Smooth muscle cell (in vitro differentiated cells): ENCODE data around the gene FOXC1. TPM values are rescaled to one million over a fixed set of nuclear protein-coding genes. Genes with fewer than 3 reads are reported as not detected.
A peak's percentile ranks its signal among the peaks of the same experiment; 100 is the strongest.

Source experiments
- DNase-seq: peaks from one replicate; lab custom pipeline; 2025; ENCODE audit not compliant: unreplicated experiment; lab: John Stamatoyannopoulos, UW
- H2AFZ ChIP-seq: fragments of 200-600 bp; sonication (generic); 2 replicates; pipeline ENCODE4 v1.6.0; 2016; ENCODE audit warnings: antibody characterized with exemption, low read depth, mild to moderate bottlenecking
- H3F3A ChIP-seq: fragments of 200-600 bp; sonication (generic); 2 replicates; pipeline ENCODE4 v1.6.0; 2017; ENCODE audit warnings: antibody characterized with exemption, low read depth
- H3K27ac ChIP-seq: fragments of 200-600 bp; sonication (generic); 2 replicates; pipeline ENCODE4 v1.5.1; 2016; ENCODE audit warnings: low read depth, mild to moderate bottlenecking
- H3K27me3 ChIP-seq: fragments of 200-600 bp; sonication (generic); 2 replicates; pipeline ENCODE4 v1.6.1; 2016; ENCODE audit warnings: low read depth, mild to moderate bottlenecking
- H3K36me3 ChIP-seq: fragments of 200-600 bp; sonication (generic); 2 replicates; pipeline ENCODE4 v1.5.1; 2016; ENCODE audit warnings: low read depth
- H3K4me1 ChIP-seq: fragments of 200-600 bp; sonication (generic); 2 replicates; pipeline ENCODE4 v1.5.1; 2016; ENCODE audit warnings: low read depth
- H3K4me2 ChIP-seq: fragments of 200-600 bp; sonication (generic); 2 replicates; pipeline ENCODE4 v1.6.0; 2016; ENCODE audit warnings: mild to moderate bottlenecking
- H3K4me3 ChIP-seq: fragments of 200-600 bp; sonication (generic); 2 replicates; pipeline ENCODE4 v1.5.1; 2016; ENCODE audit warnings: mild to moderate bottlenecking
- H3K79me2 ChIP-seq: fragments of 200-600 bp; sonication (generic); 2 replicates; pipeline ENCODE4 v1.6.0; 2016; ENCODE audit warnings: low read depth, mild to moderate bottlenecking
- H3K9ac ChIP-seq: fragments of 200-600 bp; sonication (generic); 2 replicates; pipeline ENCODE4 v1.6.0; 2016; ENCODE audit warnings: low read depth
- H3K9me3 ChIP-seq: fragments of 200-600 bp; sonication (generic); replicated peaks from 2 replicates; pipeline ENCODE4 v1.5.1; 2016; ENCODE audit warnings: low read depth
- H4K20me1 ChIP-seq: fragments of 200-600 bp; sonication (generic); 2 replicates; pipeline ENCODE4 v1.6.0; 2016; ENCODE audit warnings: low read depth
- WGBS: methylation state at CpG from one replicate; pipeline ENCODE4 v1.1.7; 2016; ENCODE audit warnings: low lambda C conversion rate; 5-methylcytosine and 5-hydroxymethylcytosine counted together
- polyA plus RNA-seq: library from polyadenylated mRNA; unstranded; fragments of >200 nt; fragmentation: Nextera tagmentation; extraction: Ambion mirVana; gene quantifications from 2 replicates; pipeline ENCODE4 v1.2.1, GENCODE V29; 2016
- total RNA-seq: library from RNA; depleted of rRNA; stranded (reverse); fragments of >200 nt; gene quantifications from 2 replicates; pipeline ENCODE4 v1.2.3, GENCODE V29; 2014
- TF ChIP-seq, protein P1 (sequence below): fragments of 200-600 bp; sonication (generic); IDR thresholded peaks from 2 replicates; pipeline ENCODE4 v1.5.1; 2017; ENCODE audit warnings: borderline replicate concordance, mild to moderate bottlenecking, antibody characterized with exemption; ENCODE audit not compliant: insufficient read depth, poor library complexity, severe bottlenecking

The FOXC1 gene
- total and polyA plus RNA-seq, 2 experiments from 2014 or later = 0.10 to 1.4 TPM

GRCh38 chr6:1619098-1619672 lies 9.5 kb downstream of the FOXC1 start:
- no peak overlapping the region for H3K27ac ChIP-seq
- no peak overlapping the region for H3K9ac ChIP-seq
- H3F3A ChIP-seq = no peaks in the 10 kb centered on the region
- H2AFZ ChIP-seq = no peak overlapping the region
- H3K27me3 ChIP-seq = peaks cover 100% of the 10 kb centered on the region
- H3K4me1 ChIP-seq = peaks cover 7% of the 10 kb centered on the region
- DNase-seq = no peak
- H3K36me3 ChIP-seq = no peaks in the 10 kb centered on the region
- TF ChIP-seq, protein P1, sequence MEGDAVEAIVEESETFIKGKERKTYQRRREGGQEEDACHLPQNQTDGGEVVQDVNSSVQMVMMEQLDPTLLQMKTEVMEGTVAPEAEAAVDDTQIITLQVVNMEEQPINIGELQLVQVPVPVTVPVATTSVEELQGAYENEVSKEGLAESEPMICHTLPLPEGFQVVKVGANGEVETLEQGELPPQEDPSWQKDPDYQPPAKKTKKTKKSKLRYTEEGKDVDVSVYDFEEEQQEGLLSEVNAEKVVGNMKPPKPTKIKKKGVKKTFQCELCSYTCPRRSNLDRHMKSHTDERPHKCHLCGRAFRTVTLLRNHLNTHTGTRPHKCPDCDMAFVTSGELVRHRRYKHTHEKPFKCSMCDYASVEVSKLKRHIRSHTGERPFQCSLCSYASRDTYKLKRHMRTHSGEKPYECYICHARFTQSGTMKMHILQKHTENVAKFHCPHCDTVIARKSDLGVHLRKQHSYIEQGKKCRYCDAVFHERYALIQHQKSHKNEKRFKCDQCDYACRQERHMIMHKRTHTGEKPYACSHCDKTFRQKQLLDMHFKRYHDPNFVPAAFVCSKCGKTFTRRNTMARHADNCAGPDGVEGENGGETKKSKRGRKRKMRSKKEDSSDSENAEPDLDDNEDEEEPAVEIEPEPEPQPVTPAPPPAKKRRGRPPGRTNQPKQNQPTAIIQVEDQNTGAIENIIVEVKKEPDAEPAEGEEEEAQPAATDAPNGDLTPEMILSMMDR = no peak
- no peak overlapping the region for H3K4me3 ChIP-seq
- WGBS = 9% methylated on average over 37 of the region's 40 CpGs
- H3K4me2 ChIP-seq = peak overlapping the region; percentile 68
- no peaks in the 10 kb centered on the region for H3K79me2 ChIP-seq
- H4K20me1 ChIP-seq = no peaks in the 10 kb centered on the region
- H3K9me3 ChIP-seq = no peaks in the 10 kb centered on the region

GRCh38 chr6:1619673-1620503 lies 10.2 kb downstream of the FOXC1 start:
- DNase-seq = no peak
- H3K27ac ChIP-seq = no peak overlapping the region
- H3K9ac ChIP-seq = no peak overlapping the region
- no peaks in the 10 kb centered on the region for H3K36me3 ChIP-seq
- no peaks in the 10 kb centered on the region for H3K9me3 ChIP-seq
- no peaks in the 10 kb centered on the region for H4K20me1 ChIP-seq
- TF ChIP-seq, protein P1 = no peak
- H3K4me1 ChIP-seq = peaks cover 13% of the 10 kb centered on the region
- H2AFZ ChIP-seq = no peak overlapping the region
- H3K79me2 ChIP-seq = no peaks in the 10 kb centered on the region
- peaks cover 100% of the 10 kb centered on the region for H3K27me3 ChIP-seq
- no peaks in the 10 kb centered on the region for H3F3A ChIP-seq
- H3K4me2 ChIP-seq = peak overlapping the region; percentile 68
- WGBS = 2% methylated on average over 75 of the region's 83 CpGs
- peak overlapping the region; percentile 18 for H3K4me3 ChIP-seq

- Histone ChIP-seq H3K4me2 (no peak overlapping the region), H3K27me3 (peaks cover 100% of the 10 kb centered on the region), H3K9ac (no peak overlapping the region)
Measured at GRCh38 chr6:1620504-1621069, 10.9 kb downstream of the FOXC1 start.

More at GRCh38 chr6:1620504-1621069, 10.9 kb downstream of the FOXC1 start:
- H3K79me2 ChIP-seq = no peaks in the 10 kb centered on the region
- no peaks in the 10 kb centered on the region for H3K36me3 ChIP-seq
- H4K20me1 ChIP-seq = no peaks in the 10 kb centered on the region
- no peak for DNase-seq
- TF ChIP-seq, protein P1 = no peak
- peaks cover 20% of the 10 kb centered on the region for H3K4me1 ChIP-seq
- H2AFZ ChIP-seq = no peak overlapping the region
- H3K4me3 ChIP-seq = no peak overlapping the region
- H3K27ac ChIP-seq = no peak overlapping the region
- no peaks in the 10 kb centered on the region for H3F3A ChIP-seq
- 14% methylated on average over 38 of the region's 50 CpGs for WGBS
- no peaks in the 10 kb centered on the region for H3K9me3 ChIP-seq
